Left lung (tissue), 10 donors: ENCODE measurements around the gene VSIG10L. TPM values are rescaled to one million over a fixed set of nuclear protein-coding genes. Genes with fewer than 3 reads are reported as not detected.

Experiments
- ATAC-seq: fragments of 200-7000 bp; cut with Tn5 transposase; one replicate; pipeline ENCODE4 v1.9.1; 2020; ENCODE audit warnings: moderate library complexity
- DNase-seq, 4 donors: peaks; one replicate each; pipeline ENCODE4 v3.0.0-alpha.2; 2013 to 2020
- H3K27ac ChIP-seq, 2 donors: fragments of 200-600 bp; sonication (generic) in 1 of 2; one replicate each; pipeline versions ENCODE4 v1.5.0 to v1.8.0; 2020 to 2021
- H3K27me3 ChIP-seq, 2 donors: fragments of 200-600 bp; sonication (generic) in 1 of 2; one replicate each; pipeline versions ENCODE4 v1.5.0 to v1.8.0; 2020 to 2021
- H3K36me3 ChIP-seq, 2 donors: fragments of 200-600 bp; sonication (generic) in 1 of 2; one replicate each; pipeline versions ENCODE4 v1.5.0 to v1.8.0; 2020 to 2021
- H3K4me1 ChIP-seq, 2 donors: fragments of 200-600 bp; one replicate each; pipeline ENCODE4 v1.8.0; 2021
- H3K4me3 ChIP-seq, 2 donors: fragments of 200-600 bp; sonication (generic) in 1 of 2; one replicate each; pipeline versions ENCODE4 v1.5.0 to v1.8.0; 2020 to 2021; ENCODE audit warnings: mild to moderate bottlenecking in 1 of 2
- H3K9me3 ChIP-seq, 2 donors: fragments of 200-600 bp; sonication (generic) in 1 of 2; one replicate each; pipeline versions ENCODE4 v1.5.0 to v1.8.0; 2020 to 2021
- intact Hi-C, 2 donors: fragments of 100-400 bp; cut with DNase I; formaldehyde crosslinking; loops; one replicate each; pipeline versions ENCODE4 v1.11.2 to v1.14.2; 2022
- polyA plus RNA-seq, 6 donors: library from polyadenylated mRNA; unstranded; fragments of 120-200 nt; gene quantifications; one replicate each; pipeline ENCODE4 v1.2.1, GENCODE V29; 2013; ENCODE audit not compliant: insufficient read length in 6 of 6
- total RNA-seq, 2 donors: library from RNA; stranded (reverse); fragmentation: NEBNext Ultra II Directional; extraction: Animal tissue kit (Norgen Biotek cat#: 25700); gene quantifications; one replicate each; pipeline ENCODE4 v1.2.1, GENCODE V29; 2021
- TF ChIP-seq, protein P1 (sequence below), 2 donors: fragments of 200-600 bp; sonication (generic) in 1 of 2; IDR thresholded peaks; one replicate each; pipeline versions ENCODE4 v1.5.0 to v1.8.0; 2021; ENCODE audit warnings: antibody characterized with exemption in 2 of 2
- donor health status: DM: no; HTN: yes; CAD: no.
- donor health status: DM: no; HTN: no; CAD: no.

VSIG10L gene
- total and polyA plus RNA-seq, 8 donors, result 3.5 to 5.2 (median 3.7) TPM

DNA sequence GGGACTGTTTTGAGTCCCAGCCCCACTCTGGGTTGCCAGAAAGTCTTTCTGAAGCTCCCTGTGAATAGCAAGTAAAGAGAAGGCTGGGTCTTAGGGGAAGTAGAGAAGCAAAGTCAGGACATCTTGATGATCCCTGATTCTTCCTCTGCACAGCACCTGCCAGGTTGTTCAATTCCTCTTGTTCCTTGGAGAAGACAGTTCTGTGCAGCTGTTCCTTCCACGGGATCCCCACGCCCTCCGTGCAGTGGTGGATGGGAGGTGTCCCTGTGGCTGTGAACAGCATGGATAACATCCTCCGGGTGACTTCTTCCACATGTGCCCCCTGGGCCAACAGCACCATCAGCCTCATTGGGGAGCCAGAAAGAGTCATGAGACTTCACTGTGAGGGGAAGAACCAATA lies 59.6 kb downstream of the VSIG10L start:
- Histone ChIP-seq H3K4me3 (no peak overlapping the region), H3K36me3 (no peaks in the 10 kb centered on the region), H3K4me1 (no peaks in the 10 kb centered on the region), H3K9me3 (peaks cover 0 to 6% of the 10 kb centered on the region in 2 donors), H3K27me3 (peaks cover 0 to 48% of the 10 kb centered on the region in 2 donors), H3K27ac (no peak overlapping the region)
- intact Hi-C loops, result no loop called here
- DNase-seq (no peak), ATAC-seq (no peak)
- TF ChIP-seq, protein P1, sequence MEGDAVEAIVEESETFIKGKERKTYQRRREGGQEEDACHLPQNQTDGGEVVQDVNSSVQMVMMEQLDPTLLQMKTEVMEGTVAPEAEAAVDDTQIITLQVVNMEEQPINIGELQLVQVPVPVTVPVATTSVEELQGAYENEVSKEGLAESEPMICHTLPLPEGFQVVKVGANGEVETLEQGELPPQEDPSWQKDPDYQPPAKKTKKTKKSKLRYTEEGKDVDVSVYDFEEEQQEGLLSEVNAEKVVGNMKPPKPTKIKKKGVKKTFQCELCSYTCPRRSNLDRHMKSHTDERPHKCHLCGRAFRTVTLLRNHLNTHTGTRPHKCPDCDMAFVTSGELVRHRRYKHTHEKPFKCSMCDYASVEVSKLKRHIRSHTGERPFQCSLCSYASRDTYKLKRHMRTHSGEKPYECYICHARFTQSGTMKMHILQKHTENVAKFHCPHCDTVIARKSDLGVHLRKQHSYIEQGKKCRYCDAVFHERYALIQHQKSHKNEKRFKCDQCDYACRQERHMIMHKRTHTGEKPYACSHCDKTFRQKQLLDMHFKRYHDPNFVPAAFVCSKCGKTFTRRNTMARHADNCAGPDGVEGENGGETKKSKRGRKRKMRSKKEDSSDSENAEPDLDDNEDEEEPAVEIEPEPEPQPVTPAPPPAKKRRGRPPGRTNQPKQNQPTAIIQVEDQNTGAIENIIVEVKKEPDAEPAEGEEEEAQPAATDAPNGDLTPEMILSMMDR (IDR thresholded peaks at IDR 0.05), result no peak

Other genes with a start within 250 kb of the VSIG10L start
- gene CTU1, start 233.7 kb downstream of the VSIG10L start, total RNA-seq, result 1 to 10 TPM; 7.4 to 9.9 TPM
- gene CTU1, start 233.7 kb downstream of the VSIG10L start, polyA plus RNA-seq, result 1 to 10 TPM; 1.6 to 3.7 (median 2.3) TPM
- gene SIGLEC9, start 217.2 kb downstream of the VSIG10L start, total RNA-seq, result 10 to 100 TPM in 1 of 2 donors, 1 to 10 TPM in 1; 8.0 to 46.5 TPM
- gene SIGLEC9, start 217.2 kb downstream of the VSIG10L start, polyA plus RNA-seq, result 1 to 10 TPM in 3 of 6 donors, under 1 TPM in 3; 0.63 to 1.7 (median 1.1) TPM
- gene SIGLEC7, start 199.8 kb downstream of the VSIG10L start, total RNA-seq, result 10 to 100 TPM in 1 of 2 donors, 1 to 10 TPM in 1; 7.3 to 10.4 TPM
- under 1 TPM; 0.63 to 0.91 (median 0.76) TPM for gene SIGLEC7, start 199.8 kb downstream of the VSIG10L start, polyA plus RNA-seq
- gene CD33, start 117.1 kb downstream of the VSIG10L start, total RNA-seq, result 10 to 100 TPM; 15.7 to 26.4 TPM
- gene CD33, start 117.1 kb downstream of the VSIG10L start, polyA plus RNA-seq, result 1 to 10 TPM; 3.3 to 4.5 (median 4.1) TPM
- not detected for gene SIGLECL1, start 91.1 kb downstream of the VSIG10L start, total RNA-seq
- not detected for gene SIGLECL1, start 91.1 kb downstream of the VSIG10L start, polyA plus RNA-seq
- not detected for gene IGLON5, start 30.5 kb downstream of the VSIG10L start, total RNA-seq
- gene IGLON5, start 30.5 kb downstream of the VSIG10L start, polyA plus RNA-seq, result 1 to 10 TPM; 1.0 to 4.1 (median 2.3) TPM
- gene ETFB, start 24.2 kb upstream of the VSIG10L start, total RNA-seq, result 10 to 100 TPM; 72.4 to 89.6 TPM
- gene ETFB, start 24.2 kb upstream of the VSIG10L start, polyA plus RNA-seq, result 10 to 100 TPM; 41.5 to 51.1 (median 45.9) TPM
- gene CLDND2, start 26.9 kb upstream of the VSIG10L start, total RNA-seq, result 1 to 10 TPM; 1.4 to 1.6 TPM
- gene CLDND2, start 26.9 kb upstream of the VSIG10L start, polyA plus RNA-seq, result 1 to 10 TPM in 5 of 6 donors, under 1 TPM in 1; 0.92 to 1.9 (median 1.4) TPM
- gene NKG7, start 30.5 kb upstream of the VSIG10L start, total RNA-seq, result 10 to 100 TPM; 15.2 to 50.1 TPM
- 1 to 10 TPM; 2.8 to 7.6 (median 5.2) TPM for gene NKG7, start 30.5 kb upstream of the VSIG10L start, polyA plus RNA-seq
- gene LIM2, start 45.8 kb upstream of the VSIG10L start, total RNA-seq, result not detected
- gene LIM2, start 45.8 kb upstream of the VSIG10L start, polyA plus RNA-seq, result not detected
- under 1 TPM in 1 of 2 donors, not detected in 1; 0.29 TPM for gene C19orf84, start 48.5 kb upstream of the VSIG10L start, total RNA-seq
- under 1 TPM in 3 of 6 donors, not detected in 3; 0.25 to 0.34 (median 0.29) TPM for gene C19orf84, start 48.5 kb upstream of the VSIG10L start, polyA plus RNA-seq
- gene SIGLEC10, start 75.5 kb upstream of the VSIG10L start, total RNA-seq, result 100 to 1,000 TPM in 1 of 2 donors, 1 to 10 TPM in 1; 5.2 to 119 TPM
- gene SIGLEC10, start 75.5 kb upstream of the VSIG10L start, polyA plus RNA-seq, result 1 to 10 TPM; 1.3 to 2.1 (median 1.5) TPM
- under 1 TPM; 0.87 to 0.99 TPM for gene SIGLEC8, start 116.3 kb upstream of the VSIG10L start, total RNA-seq
- under 1 TPM in 2 of 6 donors, not detected in 4; 0.04 to 0.06 TPM for gene SIGLEC8, start 116.3 kb upstream of the VSIG10L start, polyA plus RNA-seq
- gene CEACAM18, start 136.4 kb upstream of the VSIG10L start, total RNA-seq, result not detected
- gene CEACAM18, start 136.4 kb upstream of the VSIG10L start, polyA plus RNA-seq, result not detected
- 1 to 10 TPM; 1.3 to 1.9 TPM for gene SIGLEC12, start 159.7 kb upstream of the VSIG10L start, total RNA-seq
- gene SIGLEC12, start 159.7 kb upstream of the VSIG10L start, polyA plus RNA-seq, result under 1 TPM in 3 of 6 donors, not detected in 3; 0.10 to 0.39 (median 0.34) TPM
- 1 to 10 TPM; 1.0 to 3.2 TPM for gene SIGLEC6, start 189.5 kb upstream of the VSIG10L start, total RNA-seq
- under 1 TPM in 5 of 6 donors, not detected in 1; 0.10 to 0.42 (median 0.24) TPM for gene SIGLEC6, start 189.5 kb upstream of the VSIG10L start, polyA plus RNA-seq
- 10 to 100 TPM in 1 of 2 donors, 1 to 10 TPM in 1; 9.4 to 13.3 TPM for gene ZNF175, start 229.1 kb upstream of the VSIG10L start, total RNA-seq
- 10 to 100 TPM; 16.4 to 22.1 (median 18.1) TPM for gene ZNF175, start 229.1 kb upstream of the VSIG10L start, polyA plus RNA-seq